ENCODE results near the gene DIRAS3.

The DIRAS3 gene

GRCh38 chr1:68028566-68028965 is 21.9 kb downstream of the DIRAS3 start:
- no peak for DNase-seq (ENCODE audit: low read depth)
- H3K4me3 ChIP-seq (ENCODE audit: low read depth, low read length), result no peak overlapping the region
- TF ChIP-seq CTCF (conservative IDR thresholded peaks at IDR 0.05; ENCODE audit: low read depth, low read length), result no peak

- no peak for TF ChIP-seq CTCF (conservative IDR thresholded peaks at IDR 0.05; ENCODE audit: low read depth, low read length)
- H3K4me3 ChIP-seq (ENCODE audit: low read depth, low read length), result no peak overlapping the region
- no peak for DNase-seq (ENCODE audit: low read depth)
Observed at GRCh38 chr1:68024635-68025338, 25.6 kb downstream of the DIRAS3 start.

GRCh38 chr1:68016381-68016780 is 34.0 kb downstream of the DIRAS3 start:
- TF ChIP-seq CTCF (conservative IDR thresholded peaks at IDR 0.05; ENCODE audit: low read depth, low read length), result no peak
- no peak for DNase-seq (ENCODE audit: low read depth)

GRCh38 chr1:68015971-68016370 is 34.5 kb downstream of the DIRAS3 start:
- H3K4me3 ChIP-seq (ENCODE audit: low read depth, low read length), result no peak overlapping the region
- no peak for DNase-seq (ENCODE audit: low read depth)
- TF ChIP-seq CTCF (conservative IDR thresholded peaks at IDR 0.05; ENCODE audit: low read depth, low read length), result no peak

More at GRCh38 chr1:68016381-68016780, 34.0 kb downstream of the DIRAS3 start:
- no peak overlapping the region for H3K4me3 ChIP-seq (ENCODE audit: low read depth, low read length)

GRCh38 chr1:68015369-68015768 is 35.1 kb downstream of the DIRAS3 start:
- TF ChIP-seq CTCF (conservative IDR thresholded peaks at IDR 0.05; ENCODE audit: low read depth, low read length), result no peak
- no peak for DNase-seq (ENCODE audit: low read depth)
- no peak overlapping the region for H3K4me3 ChIP-seq (ENCODE audit: low read depth, low read length)

- DNase-seq (ENCODE audit: low read depth), result no peak
- no peak overlapping the region for H3K4me3 ChIP-seq (ENCODE audit: low read depth, low read length)
- no peak for TF ChIP-seq CTCF (conservative IDR thresholded peaks at IDR 0.05; ENCODE audit: low read depth, low read length)
Observed at GRCh38 chr1:68013351-68013750, 37.1 kb downstream of the DIRAS3 start.
